HG02642 (cell line): ENCODE data around the gene CCR2.
"Not testable (repeated sequence)": the region's sequence is repeated elsewhere in the genome, so short reads cannot be mapped to it uniquely, and the experiment has no call there.

Experiments
- ATAC-seq: cut with Tn5 transposase; IDR thresholded peaks from one replicate; pipeline ENCODE4 v1.9.1; 2021; ENCODE audit warnings: mild to moderate bottlenecking; ENCODE audit not compliant: unreplicated experiment, poor library complexity

Gene CCR2

DNA sequence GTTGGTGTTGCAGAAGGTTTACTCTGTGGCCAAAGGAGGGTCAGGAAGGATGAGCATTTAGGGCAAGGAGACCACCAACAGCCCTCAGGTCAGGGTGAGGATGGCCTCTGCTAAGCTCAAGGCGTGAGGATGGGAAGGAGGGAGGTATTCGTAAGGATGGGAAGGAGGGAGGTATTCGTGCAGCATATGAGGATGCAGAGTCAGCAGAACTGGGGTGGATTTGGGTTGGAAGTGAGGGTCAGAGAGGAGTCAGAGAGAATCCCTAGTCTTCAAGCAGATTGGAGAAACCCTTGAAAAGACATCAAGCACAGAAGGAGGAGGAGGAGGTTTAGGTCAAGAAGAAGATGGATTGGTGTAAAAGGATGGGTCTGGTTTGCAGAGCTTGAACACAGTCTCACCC, 20.8 kb downstream of the CCR2 start:
- no peak for ATAC-seq

DNA sequence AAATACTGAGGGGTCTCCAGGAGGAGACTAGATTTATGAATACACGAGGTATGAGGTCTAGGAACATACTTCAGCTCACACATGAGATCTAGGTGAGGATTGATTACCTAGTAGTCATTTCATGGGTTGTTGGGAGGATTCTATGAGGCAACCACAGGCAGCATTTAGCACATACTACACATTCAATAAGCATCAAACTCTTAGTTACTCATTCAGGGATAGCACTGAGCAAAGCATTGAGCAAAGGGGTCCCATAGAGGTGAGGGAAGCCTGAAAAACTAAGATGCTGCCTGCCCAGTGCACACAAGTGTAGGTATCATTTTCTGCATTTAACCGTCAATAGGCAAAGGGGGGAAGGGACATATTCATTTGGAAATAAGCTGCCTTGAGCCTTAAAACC, 21.3 kb downstream of the CCR2 start:
- ATAC-seq, result no peak

DNA sequence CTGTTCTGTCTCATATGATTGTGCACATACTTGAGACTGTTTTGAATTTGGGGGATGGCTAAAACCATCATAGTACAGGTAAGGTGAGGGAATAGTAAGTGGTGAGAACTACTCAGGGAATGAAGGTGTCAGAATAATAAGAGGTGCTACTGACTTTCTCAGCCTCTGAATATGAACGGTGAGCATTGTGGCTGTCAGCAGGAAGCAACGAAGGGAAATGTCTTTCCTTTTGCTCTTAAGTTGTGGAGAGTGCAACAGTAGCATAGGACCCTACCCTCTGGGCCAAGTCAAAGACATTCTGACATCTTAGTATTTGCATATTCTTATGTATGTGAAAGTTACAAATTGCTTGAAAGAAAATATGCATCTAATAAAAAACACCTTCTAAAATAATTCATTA, 21.9 kb downstream of the CCR2 start:
- no peak for ATAC-seq

DNA sequence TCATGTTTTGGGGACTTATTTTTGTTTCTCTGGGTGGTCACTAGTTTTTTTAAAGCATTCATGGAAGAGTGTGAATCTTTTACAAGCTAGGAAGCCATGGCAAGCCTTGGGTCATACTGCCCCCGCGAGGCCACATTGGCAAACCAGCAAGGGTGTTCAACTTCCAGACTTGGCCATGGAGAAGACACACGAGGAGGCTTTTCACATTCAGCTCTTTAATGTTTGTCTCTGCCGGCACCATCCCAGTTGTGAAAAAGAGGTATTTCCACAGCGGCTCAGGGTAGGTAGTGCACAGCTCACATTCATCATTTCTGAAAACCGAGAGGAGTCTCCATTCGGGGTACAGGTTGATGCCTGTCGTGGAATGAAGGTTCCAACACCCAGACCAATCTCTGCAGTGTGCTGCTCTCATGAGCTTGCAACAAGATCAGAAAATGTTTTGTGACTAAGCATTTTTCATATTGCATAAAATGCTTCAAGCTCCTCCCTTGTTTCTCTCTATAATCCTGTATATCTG, 24.6 kb downstream of the CCR2 start:
- no peak for ATAC-seq

DNA sequence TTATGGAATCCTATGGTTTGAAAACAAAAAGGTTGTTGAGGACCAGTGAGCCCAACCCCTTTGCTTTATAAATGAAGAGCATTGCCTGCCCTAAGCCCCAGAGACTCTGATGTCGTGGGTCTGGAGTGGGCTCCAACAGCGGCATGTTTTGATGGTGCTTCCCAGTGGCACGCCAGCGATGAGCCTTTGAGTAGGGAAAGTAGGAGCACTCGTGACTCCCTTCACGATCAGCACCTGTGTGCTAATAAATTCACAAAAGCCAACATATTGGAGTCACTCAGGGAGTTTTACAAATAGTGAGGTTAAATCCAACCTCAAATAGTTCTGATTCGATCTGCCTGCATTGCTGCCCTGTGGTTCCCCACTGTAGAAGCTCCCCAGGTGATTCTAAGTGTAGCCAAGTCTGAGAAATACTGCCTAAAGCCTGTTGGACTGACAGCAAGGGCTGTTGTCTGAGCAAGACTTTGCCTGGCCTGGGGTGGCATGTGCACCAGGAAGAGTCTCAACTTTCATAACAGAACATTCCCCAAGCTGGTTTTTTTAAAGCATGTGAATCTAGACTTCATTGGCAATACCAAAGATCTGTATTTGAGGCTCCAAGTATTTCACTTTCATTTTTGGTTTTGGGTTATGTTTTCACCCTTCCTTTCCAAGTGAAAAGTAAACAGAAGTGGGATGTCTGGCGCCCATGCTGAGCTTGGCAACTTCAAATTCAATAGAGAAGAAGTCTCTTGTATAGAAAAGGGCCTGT, 26.7 kb downstream of the CCR2 start:
- no peak for ATAC-seq

DNA sequence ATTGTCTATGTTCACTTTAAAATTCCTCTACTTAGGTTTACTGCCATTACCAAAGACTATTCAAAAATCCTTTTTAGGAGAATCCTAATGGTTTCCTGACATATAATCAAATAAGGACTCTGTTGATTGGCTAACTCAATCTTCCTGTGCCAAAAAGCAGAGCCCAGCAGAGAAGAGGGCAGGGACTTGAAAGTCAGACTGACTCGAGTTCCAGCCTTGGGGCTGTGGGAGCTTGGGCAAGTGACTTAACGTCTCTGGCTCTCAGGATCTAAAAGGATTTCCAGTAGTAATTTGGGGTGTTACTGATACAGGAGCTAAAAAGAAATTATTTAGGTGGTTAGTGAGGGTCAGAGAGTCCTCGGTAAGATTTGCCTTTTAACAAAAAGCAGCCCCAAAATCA, 27.7 kb downstream of the CCR2 start:
- ATAC-seq, result no peak

DNA sequence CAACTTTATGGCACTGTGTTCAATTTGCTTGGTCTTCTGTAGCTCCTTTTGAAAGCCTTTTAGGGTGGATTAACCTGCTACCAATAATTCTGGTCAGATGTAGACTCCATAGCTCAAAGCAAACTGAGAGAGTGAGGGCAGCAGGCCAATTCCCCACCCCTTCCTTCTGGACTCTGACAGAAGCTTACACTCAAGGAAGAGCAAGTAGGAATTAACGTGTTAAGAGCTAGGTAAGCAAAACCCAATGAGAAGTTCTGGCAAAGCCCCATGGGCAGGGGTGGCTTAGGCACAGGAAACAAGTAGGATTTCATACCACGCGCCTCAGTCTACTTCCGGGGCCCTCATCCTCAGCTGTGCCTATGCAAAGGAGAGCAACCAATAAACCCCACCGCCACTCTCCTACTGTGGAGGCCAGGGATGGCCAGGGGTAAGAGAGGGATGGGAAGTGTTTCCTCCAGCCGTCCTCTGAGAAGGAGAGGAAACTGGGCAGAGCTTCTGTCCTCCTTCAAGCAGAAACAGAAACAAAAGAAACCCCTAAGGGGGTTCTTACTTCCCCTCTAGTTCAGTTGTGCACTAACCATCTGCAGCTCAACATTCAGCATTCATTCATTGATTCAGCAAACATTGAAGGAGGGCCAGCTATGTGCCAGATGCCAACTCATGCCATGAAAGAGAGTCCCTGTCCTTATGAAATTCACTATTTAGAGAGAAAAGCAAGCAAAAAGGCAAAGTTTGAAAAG, 29.5 kb downstream of the CCR2 start:
- no peak for ATAC-seq

DNA sequence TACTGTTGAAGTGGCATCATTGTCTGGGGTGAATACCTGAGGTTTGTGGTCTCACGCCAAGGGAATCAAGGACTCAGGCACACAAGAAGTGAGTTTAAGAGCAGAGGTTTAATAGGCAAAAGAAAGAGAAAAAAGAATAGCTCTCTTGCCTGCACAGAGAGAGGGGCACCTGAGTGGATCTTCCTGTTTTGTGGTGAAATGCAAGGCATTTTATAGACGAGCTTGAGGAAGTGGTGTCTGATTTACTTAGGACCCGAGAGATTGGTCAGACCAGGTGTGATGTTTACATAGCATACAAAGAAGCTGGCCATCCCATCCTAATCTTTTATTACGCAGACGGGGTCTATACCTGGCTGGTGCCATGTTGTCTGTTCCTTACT, 30.0 kb downstream of the CCR2 start:
- ATAC-seq, result no peak

DNA sequence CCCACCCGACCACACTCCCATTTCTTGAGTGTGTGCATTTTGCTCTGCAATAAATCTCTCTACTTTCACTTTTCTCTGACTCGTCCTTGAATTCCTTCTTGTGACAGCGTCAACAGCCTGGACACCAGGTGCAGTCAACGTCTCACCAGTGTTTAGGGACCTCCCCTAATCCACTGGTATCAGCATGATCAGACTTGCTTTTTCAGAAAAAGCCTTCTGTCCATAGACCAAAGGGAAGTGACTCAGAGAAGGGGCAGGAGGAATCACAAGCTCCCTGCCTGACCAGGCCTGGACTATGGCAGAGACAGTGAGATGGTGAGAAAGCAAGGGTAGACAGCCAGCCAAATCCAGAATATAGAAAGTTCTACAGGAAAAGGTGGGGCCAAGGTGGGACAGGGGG, 32.3 kb downstream of the CCR2 start:
- ATAC-seq, result no peak

DNA sequence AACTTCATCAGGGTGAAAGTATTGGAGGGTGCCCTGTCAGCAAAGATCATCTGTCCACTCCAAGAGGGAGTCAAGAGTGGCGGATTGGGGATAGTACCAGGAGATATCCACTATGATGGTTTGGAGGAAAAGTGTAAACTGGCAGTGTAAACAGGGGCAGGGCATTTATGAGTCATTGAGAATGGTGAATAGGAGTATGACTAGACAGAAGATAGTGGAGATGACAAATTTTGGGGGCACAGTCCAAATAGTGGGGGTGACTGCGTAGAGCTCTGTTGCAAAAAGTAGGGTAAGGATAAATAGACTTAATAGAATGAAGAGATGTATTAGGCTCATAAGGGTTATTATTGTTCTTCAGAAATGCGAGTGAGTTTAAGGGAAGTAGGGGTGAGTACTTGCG, 34.9 kb downstream of the CCR2 start:
- not testable (repeated sequence) for ATAC-seq

DNA sequence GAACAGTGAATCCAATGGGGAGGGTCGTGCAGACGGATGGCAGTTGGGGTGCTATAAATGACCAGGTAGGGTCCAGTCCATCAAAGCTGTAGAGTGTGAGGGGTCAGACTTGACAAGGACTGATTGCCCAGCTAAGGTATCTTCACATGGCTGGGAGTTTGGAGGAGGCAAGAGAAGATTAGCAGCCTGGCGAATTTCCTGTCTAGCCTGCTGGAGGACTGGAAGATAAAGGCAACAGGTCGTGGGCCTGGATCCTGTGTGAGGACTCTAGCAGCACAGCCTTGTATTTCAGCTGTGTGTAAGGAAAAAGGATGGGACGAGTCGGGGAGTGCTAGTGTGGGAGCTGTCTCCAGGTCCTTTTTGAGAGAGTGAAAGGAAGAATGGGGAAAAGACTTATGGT, 35.4 kb downstream of the CCR2 start:
- no peak for ATAC-seq

DNA sequence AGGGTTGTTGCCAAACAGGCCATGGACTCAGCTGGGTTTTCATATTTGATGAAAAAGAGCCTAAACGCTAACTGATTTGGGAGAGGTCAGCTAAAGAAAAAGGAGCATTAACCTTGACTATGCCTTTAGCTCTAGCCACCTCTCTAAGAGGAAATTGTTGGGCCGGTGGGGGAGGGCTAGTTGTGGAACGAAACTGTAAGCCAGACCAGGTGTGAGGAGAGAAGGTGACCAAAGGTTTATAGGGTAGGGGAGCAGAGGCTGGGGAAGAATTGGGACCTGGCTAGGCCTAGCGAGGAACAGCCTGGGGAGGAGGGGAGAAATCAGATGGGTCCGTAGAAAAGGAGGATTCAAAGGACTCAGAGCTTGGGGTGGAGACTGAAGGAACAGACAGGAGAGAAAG, 37.6 kb downstream of the CCR2 start:
- not testable (repeated sequence) for ATAC-seq

DNA sequence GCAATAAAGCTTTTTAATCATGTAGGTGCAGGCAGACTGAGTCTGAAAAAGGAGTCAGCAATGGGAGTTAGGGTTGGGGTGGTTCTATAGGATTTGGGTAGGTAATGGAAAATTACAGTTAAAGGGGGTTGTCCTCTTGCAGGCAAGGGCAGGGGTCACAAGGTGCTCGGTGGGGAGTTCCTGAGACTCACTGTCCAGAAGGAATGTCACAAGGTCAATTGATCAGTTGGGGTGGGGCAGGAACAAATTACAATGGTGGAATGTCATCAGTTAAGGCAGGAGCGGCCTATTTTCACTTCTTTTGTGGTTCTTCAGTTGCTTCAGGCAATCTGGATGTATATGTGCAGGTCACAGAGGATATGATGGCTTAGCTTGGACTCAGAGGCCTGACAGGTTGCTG, 39.1 kb downstream of the CCR2 start:
- ATAC-seq, result no peak

DNA sequence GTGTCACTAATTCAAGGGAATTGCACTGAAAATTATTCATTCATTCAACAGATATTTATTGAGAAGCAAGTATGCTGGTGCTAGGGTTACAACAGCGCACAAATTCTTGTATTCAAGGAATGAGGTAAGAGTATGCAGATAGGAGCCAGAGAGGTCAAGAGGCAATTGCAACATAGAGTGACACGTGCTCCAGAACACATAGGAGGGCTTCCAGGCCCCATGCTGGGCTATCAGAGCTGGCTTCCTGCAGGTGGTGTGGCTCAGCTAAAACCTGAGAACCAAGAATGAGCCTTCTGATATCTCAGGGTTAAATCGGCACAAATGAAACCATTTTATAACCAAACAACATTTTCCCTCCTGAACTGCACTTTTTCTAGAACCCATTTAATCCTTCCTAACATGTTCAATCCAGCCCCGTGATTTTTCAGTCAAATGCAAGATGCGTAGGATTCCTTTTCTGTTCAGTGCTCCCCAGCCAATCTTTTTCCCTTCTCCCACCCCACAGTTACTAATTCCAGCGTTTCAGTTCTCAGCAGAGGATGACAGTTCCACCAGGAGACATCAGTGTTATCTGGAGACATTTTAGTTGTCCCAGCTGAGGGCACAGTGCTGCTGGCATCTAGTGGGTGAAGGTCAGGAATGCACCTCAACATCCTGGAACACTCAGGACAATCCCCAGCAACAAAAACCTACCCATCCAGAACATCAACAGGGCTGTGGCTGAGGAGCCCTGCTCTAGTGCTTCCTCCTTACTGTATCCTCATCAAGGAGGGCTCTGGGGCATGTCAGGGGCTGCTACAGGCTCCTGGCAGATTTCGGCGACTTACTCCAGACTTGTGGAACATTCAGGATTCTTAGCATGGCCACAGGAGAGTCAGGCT, 39.9 kb downstream of the CCR2 start:
- ATAC-seq, result no peak

DNA sequence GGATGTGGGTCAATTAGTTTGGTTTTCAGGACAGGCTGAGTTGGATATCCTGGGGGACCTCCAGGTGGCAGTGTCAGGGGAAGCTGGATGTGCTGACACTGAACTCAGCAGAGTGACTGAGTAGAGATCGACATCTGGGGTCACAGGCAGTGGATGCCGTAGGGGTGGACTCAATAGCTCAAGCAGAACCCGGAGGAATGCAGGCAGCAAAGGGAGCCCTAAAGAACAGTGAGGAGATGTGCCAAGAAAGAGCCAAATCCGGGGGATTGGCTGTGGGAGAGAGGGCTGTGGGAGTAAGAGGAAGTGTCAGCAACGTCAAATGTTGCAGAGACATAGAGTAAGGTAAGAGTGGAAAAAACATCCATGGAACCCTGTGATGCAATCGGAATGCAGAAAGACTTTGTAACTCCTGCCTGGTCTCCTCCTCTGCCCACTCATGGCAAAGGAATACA, 41.3 kb downstream of the CCR2 start:
- ATAC-seq, result no peak

DNA sequence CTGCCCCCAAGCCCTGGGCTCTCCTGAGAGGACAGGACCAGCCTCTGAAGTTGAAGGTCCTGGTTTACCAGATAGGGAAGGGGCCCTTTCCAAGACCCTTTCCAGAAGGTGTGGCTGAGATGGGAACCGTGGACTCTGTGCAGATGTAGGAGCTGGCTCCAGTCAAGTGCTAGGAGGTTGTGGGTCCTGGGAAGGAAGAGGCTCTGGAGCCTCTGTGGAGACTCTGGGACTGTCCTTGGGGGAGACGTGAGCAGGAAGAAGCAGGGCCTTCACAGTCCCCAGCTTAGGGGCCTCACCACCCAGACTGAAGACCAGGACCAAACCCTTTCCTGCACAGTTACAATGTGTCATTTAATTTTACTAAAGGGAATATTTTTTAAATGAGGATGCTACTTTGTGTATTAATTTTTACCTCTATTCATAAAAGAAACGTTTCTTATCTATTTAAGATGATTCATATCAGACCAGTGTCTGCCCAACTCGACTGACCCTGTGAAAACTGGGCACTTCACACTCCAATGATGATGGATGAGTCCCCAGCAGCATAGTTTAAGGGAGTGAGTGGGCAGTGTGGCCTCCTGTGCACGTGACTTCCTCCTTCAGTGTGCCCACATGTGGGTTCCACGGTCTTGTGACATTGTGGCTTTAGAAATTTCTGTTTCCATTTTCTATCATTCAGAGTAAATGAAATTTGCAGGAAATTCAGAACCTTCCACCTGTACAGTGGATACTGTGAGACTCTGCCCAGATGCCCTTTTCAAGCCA, 42.0 kb downstream of the CCR2 start:
- no peak for ATAC-seq

DNA sequence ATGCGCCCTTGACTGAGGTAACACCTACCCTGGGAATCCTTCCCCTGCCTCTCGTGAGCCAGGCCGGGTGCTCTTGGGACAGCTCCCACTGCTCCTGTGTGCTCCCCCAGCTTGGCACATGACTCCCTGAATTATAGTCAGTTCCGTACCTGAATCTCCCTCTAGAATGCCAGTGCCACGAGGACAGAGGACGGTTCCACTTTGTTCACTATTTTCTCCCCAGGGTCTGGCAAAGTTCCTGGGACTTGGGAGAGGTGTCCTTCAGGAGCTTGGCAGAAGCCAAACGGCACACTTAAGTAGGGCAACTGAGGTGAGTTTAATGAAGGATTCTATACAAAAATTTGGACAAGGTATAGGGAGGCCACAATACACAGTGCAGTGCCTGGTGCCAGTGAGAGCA, 43.2 kb downstream of the CCR2 start:
- no peak for ATAC-seq

DNA sequence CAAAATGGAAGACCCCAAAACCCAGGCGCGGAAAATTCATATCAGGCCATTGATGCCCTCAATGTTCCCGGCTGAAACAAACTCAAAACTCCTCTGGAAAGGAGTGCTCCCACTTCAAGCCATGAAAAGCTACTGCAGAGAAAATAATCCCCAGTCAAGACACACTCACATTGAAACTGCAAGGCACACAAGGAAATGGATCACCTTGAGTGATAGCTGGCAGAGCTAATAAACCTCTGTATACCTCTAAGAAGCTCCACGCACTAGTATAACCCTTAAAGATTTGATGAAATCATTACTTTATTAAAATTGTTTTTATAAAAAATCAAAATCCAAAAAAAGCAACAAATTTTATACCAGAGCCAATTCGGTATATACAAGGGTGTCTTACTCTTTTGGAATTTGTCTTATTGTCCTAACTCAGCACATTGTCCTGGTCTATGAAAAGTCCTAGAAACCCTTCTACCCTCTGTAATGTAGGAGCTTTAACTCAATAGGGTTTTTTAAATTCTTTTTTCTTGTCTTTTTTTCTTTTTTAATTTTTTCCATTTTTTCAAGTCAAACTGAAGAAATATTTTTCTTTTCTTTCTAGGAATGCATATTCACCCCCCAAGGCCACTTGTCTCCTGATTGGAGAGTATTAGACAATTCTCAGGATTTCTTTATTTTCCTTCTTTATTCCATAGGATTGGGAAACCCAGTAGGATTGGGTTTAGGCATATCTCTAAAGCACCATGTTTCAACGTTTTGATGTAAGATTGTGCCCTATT, 44.5 kb downstream of the CCR2 start:
- no peak for ATAC-seq

DNA sequence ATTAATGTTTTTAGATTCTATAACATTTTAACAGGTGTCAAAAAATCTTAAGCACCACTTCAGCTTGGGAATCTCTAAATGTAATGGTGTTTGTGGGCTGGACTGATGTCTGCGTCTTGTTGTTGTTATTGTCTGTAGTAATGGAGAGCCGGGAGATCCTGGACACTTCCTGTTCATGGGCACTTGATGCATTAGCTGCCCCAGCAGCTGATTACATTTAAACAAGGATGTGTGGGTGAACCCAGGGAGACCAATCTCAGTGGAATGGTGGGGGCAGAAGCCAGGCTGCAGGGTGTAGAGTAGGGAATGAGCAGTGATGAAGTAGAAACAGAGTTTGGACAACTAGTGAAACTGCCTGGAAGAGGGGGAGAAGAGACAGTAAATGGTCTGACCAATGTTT, 45.2 kb downstream of the CCR2 start:
- ATAC-seq, result no peak
